H1 (cell line): ENCODE data around the gene UNC5B. TPM values are rescaled to one million over a fixed set of nuclear protein-coding genes. Genes with fewer than 3 reads are reported as not detected.

ENCODE experiments used
- CTCF ChIA-PET: fragments of 300-600 bp; sonication (Branson Sonifier 250); formaldehyde crosslinking; loops from one replicate; lab custom pipeline; 2021; ENCODE audit not compliant: partially characterized antibody; lab: Charles Lee
- POLR2A ChIA-PET: fragments of 300-600 bp; sonication (Branson Sonifier 250); formaldehyde crosslinking; loops from one replicate; lab custom pipeline; 2021; ENCODE audit warnings: inconsistent platforms; ENCODE audit not compliant: partially characterized antibody; lab: Charles Lee
- DNase-seq, 2 experiments: peaks; one replicate each; pipeline versions ENCODE4 v3.0.0 to v3.0.0-alpha.2; 2010 to 2022; ENCODE audit warnings: low spot score in 2 of 2, low read depth in 1 of 2, mixed read lengths in 1 of 2
- FAIRE-seq: peaks from 2 replicates; lab custom pipeline; 2011; peaks lifted over from hg19 to GRCh38; lab: Jason Lieb, UNC
- H2AFZ ChIP-seq: 2 replicates; pipeline ENCODE4 v1.8.1; 2012; ENCODE audit warnings: low read length, inconsistent platforms
- H2AK5ac ChIP-seq: 2 replicates; pipeline ENCODE4 v1.6.1; 2013; ENCODE audit warnings: low read depth, low read length
- H2BK120ac ChIP-seq: replicated peaks from 2 replicates; pipeline ENCODE3; 2013; ENCODE audit warnings: low read depth, low read length, inconsistent platforms
- H2BK12ac ChIP-seq: 2 replicates; pipeline ENCODE4 v1.6.1; 2013; ENCODE audit warnings: low read depth, low read length
- H2BK15ac ChIP-seq: 2 replicates; pipeline ENCODE4 v1.6.1; 2013; ENCODE audit warnings: low read length
- H2BK20ac ChIP-seq: 2 replicates; pipeline ENCODE4 v1.6.1; 2013; ENCODE audit warnings: low read length
- H2BK5ac ChIP-seq: 2 replicates; pipeline ENCODE4 v1.6.1; 2013; ENCODE audit warnings: low read depth, low read length
- H3K14ac ChIP-seq: 2 replicates; pipeline ENCODE4 v1.6.1; 2013; ENCODE audit warnings: inconsistent platforms; ENCODE audit not compliant: insufficient read length
- H3K18ac ChIP-seq: 2 replicates; pipeline ENCODE4 v1.6.1; 2013; ENCODE audit warnings: low read length; ENCODE audit errors: extremely low read depth
- H3K23ac ChIP-seq: 2 replicates; pipeline ENCODE4 v1.6.1; 2013; ENCODE audit warnings: inconsistent platforms; ENCODE audit not compliant: insufficient read length
- H3K23me2 ChIP-seq: 2 replicates; pipeline ENCODE4 v1.6.1; 2013; ENCODE audit warnings: low read depth, low read length
- H3K27ac ChIP-seq: 2 replicates; pipeline ENCODE4 v1.6.1; 2011; ENCODE audit warnings: low read depth, low read length, inconsistent platforms
- H3K27me3 ChIP-seq, 4 experiments: replicated peaks in 1 of 4; 1 replicate in 1 of 4; 2 replicates in 3 of 4; pipeline versions ENCODE4 v1.6.1 to v1.8.1; 2011 to 2013; ENCODE audit warnings: low read length in 3 of 4, mild to moderate bottlenecking in 3 of 4, inconsistent platforms in 2 of 4, mixed read lengths in 2 of 4, moderate library complexity in 1 of 4; ENCODE audit not compliant: control insufficient read depth in 3 of 4, insufficient read depth in 3 of 4; ENCODE audit errors: extremely low read depth in 1 of 4
- H3K36me3 ChIP-seq, 4 experiments: 2 replicates each; pipeline versions ENCODE4 v1.6.1 to v1.8.1; 2011 to 2013; ENCODE audit warnings: mild to moderate bottlenecking in 4 of 4, low read length in 3 of 4, moderate library complexity in 2 of 4, control low read depth in 1 of 4, inconsistent platforms in 1 of 4; ENCODE audit not compliant: insufficient read depth in 4 of 4, control insufficient read depth in 2 of 4
- H3K4ac ChIP-seq: replicated peaks from 2 replicates; pipeline ENCODE3; 2013; ENCODE audit warnings: low read length, low read depth, mixed read lengths, inconsistent platforms; ENCODE audit not compliant: insufficient read length
- H3K4me1 ChIP-seq, 4 experiments: replicated peaks in 1 of 4; 1 replicate in 1 of 4; 2 replicates in 3 of 4; pipeline versions ENCODE4 v1.6.1 to v1.8.1; 2011 to 2013; ENCODE audit warnings: low read length in 3 of 4, inconsistent platforms in 2 of 4, mixed read lengths in 1 of 4; ENCODE audit not compliant: insufficient read depth in 4 of 4, control insufficient read depth in 3 of 4
- H3K4me2 ChIP-seq, 2 experiments: 2 replicates each; pipeline versions ENCODE4 v1.6.1 to v1.8.1; 2011 to 2013; ENCODE audit warnings: low read depth in 2 of 2, low read length in 2 of 2, control low read depth in 1 of 2, inconsistent platforms in 1 of 2, mild to moderate bottlenecking in 1 of 2; ENCODE audit not compliant: insufficient read depth in 1 of 2
- H3K4me3 ChIP-seq, 4 experiments: fragments of 200-600, 300-600 bp in 1 of 4; sonication (generic), shearing (Covaris generic), sonication (Bioruptor Twin) in 1 of 4; 2 replicates each; pipeline versions ENCODE4 v1.5.1 to v1.8.1; 2011 to 2016; ENCODE audit warnings: low read length in 4 of 4, low read depth in 3 of 4, control low read depth in 2 of 4, inconsistent platforms in 2 of 4, mild to moderate bottlenecking in 2 of 4, mixed read lengths in 1 of 4, moderate library complexity in 1 of 4; ENCODE audit not compliant: insufficient read depth in 2 of 4; ENCODE audit errors: extremely low read depth in 1 of 4
- H3K56ac ChIP-seq: replicated peaks from 2 replicates; pipeline ENCODE3; 2013; ENCODE audit warnings: low read depth, mild to moderate bottlenecking, mixed read lengths, low read length, inconsistent platforms; ENCODE audit not compliant: insufficient read length
- H3K79me1 ChIP-seq: 2 replicates; pipeline ENCODE4 v1.6.1; 2013; ENCODE audit warnings: low read depth, low read length, control low read depth
- H3K79me2 ChIP-seq, 2 experiments: 2 replicates each; pipeline versions ENCODE4 v1.6.1 to v1.8.1; 2012 to 2013; ENCODE audit warnings: low read length in 2 of 2, mild to moderate bottlenecking in 2 of 2, inconsistent platforms in 1 of 2; ENCODE audit not compliant: insufficient read depth in 2 of 2, control insufficient read depth in 1 of 2
- H3K9ac ChIP-seq, 4 experiments: replicated peaks in 1 of 4; 1 replicate in 1 of 4; 2 replicates in 3 of 4; pipeline versions ENCODE4 v1.6.1 to v1.8.1; 2011 to 2013; ENCODE audit warnings: low read depth in 3 of 4, low read length in 3 of 4, control low read depth in 2 of 4, mild to moderate bottlenecking in 2 of 4, moderate library complexity in 2 of 4, inconsistent platforms in 1 of 4; ENCODE audit errors: extremely low read depth in 1 of 4
- H3K9me3 ChIP-seq, 2 experiments: 2 replicates each; pipeline versions ENCODE4 v1.6.1 to v1.8.1; 2012 to 2013; ENCODE audit warnings: mild to moderate bottlenecking in 2 of 2, moderate library complexity in 2 of 2, control low read depth in 1 of 2, inconsistent platforms in 1 of 2, low read depth in 1 of 2, low read length in 1 of 2, mixed read lengths in 1 of 2; ENCODE audit not compliant: insufficient read depth in 2 of 2
- H4K20me1 ChIP-seq, 2 experiments: replicated peaks in 1 of 2; 2 replicates each; pipeline versions ENCODE3 to v1.8.1; 2011 to 2013; ENCODE audit warnings: inconsistent platforms in 2 of 2, low read length in 2 of 2, mild to moderate bottlenecking in 1 of 2; ENCODE audit not compliant: insufficient read depth in 2 of 2, control insufficient read depth in 1 of 2
- H4K5ac ChIP-seq: 2 replicates; pipeline ENCODE4 v1.6.1; 2013; ENCODE audit warnings: low read length, low read depth, mixed read lengths, inconsistent platforms; ENCODE audit not compliant: insufficient read length
- H4K8ac ChIP-seq: 2 replicates; pipeline ENCODE4 v1.8.0; 2013; ENCODE audit warnings: mild to moderate bottlenecking, moderate library complexity, low read length, inconsistent platforms; ENCODE audit not compliant: insufficient read depth; ENCODE audit errors: extremely low read depth
- H4K91ac ChIP-seq: replicated peaks from 2 replicates; pipeline ENCODE3; 2013; ENCODE audit warnings: low read length, mixed read lengths, inconsistent platforms; ENCODE audit not compliant: insufficient read length
- ASH2L ChIP-seq: fragments of 200-600, 300-600 bp; sonication (generic); IDR thresholded peaks from one replicate; pipeline ENCODE4 v1.7.1; 2017; ENCODE audit warnings: low read length
- BRCA1 ChIP-seq: IDR thresholded peaks from 2 replicates; pipeline ENCODE4 v1.6.1; 2012; ENCODE audit warnings: low read depth, low read length, improper control_type of control experiment
- RBBP5 ChIP-seq: IDR thresholded peaks from 2 replicates; pipeline ENCODE4 v1.7.1; 2012; ENCODE audit warnings: low read depth, mild to moderate bottlenecking, inconsistent platforms, low read length, moderate library complexity, borderline replicate concordance
- SIRT6 ChIP-seq: IDR thresholded peaks from one replicate; pipeline ENCODE4 v1.7.1; 2012; ENCODE audit warnings: low read length, inconsistent platforms
- SIX5 ChIP-seq: IDR thresholded peaks from 2 replicates; pipeline ENCODE4 v1.6.1; 2011; ENCODE audit warnings: mild to moderate bottlenecking, low read depth, low read length
- WGBS, 2 experiments: shearing (Covaris generic) in 1 of 2; methylation state at CpG; one replicate each; pipeline versions ENCODE4 v1.1.6 to v1.1.7; 2013 to 2015; ENCODE audit warnings: low lambda C conversion rate in 2 of 2, mixed read lengths in 2 of 2, inconsistent platforms in 1 of 2, low coverage in 1 of 2, missing lambda C conversion rate in 1 of 2; ENCODE audit not compliant: insufficient replicate concordance in 2 of 2, insufficient coverage in 1 of 2, insufficient read length in 1 of 2; ENCODE audit errors: extremely low coverage in 1 of 2, missing lambda C conversion rate in 1 of 2; 5-methylcytosine and 5-hydroxymethylcytosine counted together
- polyA plus RNA-seq, 7 experiments: library from polyadenylated mRNA; depleted of rRNA in 3 of 7; stranded (reverse) in 5 of 7; unstranded in 2 of 7; fragments of >200 nt in 5 of 7; fragments of 200-250 nt in 2 of 7; gene quantifications; 1 replicate in 5 of 7; 2 replicates in 1 of 7; 4 replicates in 1 of 7; pipeline versions ENCODE4 v1.2.1 to v1.2.3, GENCODE V29; 2011 to 2013; ENCODE audit warnings: missing spikeins in 2 of 7, mixed read lengths in 2 of 7
- total RNA-seq: library from RNA; stranded (reverse); fragmentation: NEBNext Ultra II Directional; extraction: Animal tissue kit (Norgen Biotek cat#: 25700); gene quantifications from 2 replicates; pipeline ENCODE4 v1.2.1, GENCODE V29; 2021

Gene UNC5B
- total and polyA plus RNA-seq, 2 of the 8 experiments (the other 6 are each of a cell fraction or from before 2014, with no cell fraction given): 27.9 to 31.8 TPM

DNA sequence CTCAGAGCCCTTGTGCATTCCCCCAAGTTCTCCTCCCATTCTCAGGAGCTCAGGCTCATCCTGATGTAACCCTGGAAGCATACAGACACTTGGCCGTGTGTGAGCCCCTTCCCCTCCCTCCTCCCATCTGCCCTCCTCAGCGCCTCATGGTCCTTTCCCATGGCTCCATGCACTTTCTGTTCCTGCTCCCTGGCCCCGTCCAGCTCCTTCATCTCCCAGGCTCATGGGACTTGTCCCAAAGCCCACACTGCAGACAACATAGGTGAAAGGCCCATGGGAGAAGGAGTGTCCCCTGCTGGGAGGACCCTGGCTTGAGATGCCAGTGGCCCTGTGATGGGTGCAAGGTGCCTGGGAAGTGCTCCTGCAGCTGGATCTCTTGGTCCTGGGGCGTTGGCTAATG is 82.5 kb downstream of the UNC5B start:
- Histone ChIP-seq H3K27ac (no peak overlapping the region), H3K27me3 (no peaks in the 10 kb centered on the region), H3K79me1 (no peaks in the 10 kb centered on the region), H3K9me3 (no peaks in the 10 kb centered on the region), H3K4me3 (no peak overlapping the region), H3K4me1 (no peaks in the 10 kb centered on the region), H3K79me2 (no peaks in the 10 kb centered on the region), H3K14ac (no peak overlapping the region), H2BK120ac (no peak overlapping the region), H4K5ac (no peak overlapping the region), H2AFZ (no peak overlapping the region), H3K9ac (no peak overlapping the region), H3K4me2 (no peak overlapping the region), H2AK5ac (no peak overlapping the region), H3K23me2 (peaks cover under 1% of the 10 kb centered on the region; the same call in 1 of the 2 replicates), H3K18ac (no peak overlapping the region), H3K4ac (no peak overlapping the region), H2BK5ac (no peak overlapping the region), H3K23ac (no peak overlapping the region), H3K36me3 (peaks cover 10 to 54% (median 36%) of the 10 kb centered on the region in 4 experiments; a peak in 7 of 8 replicates), H3K56ac (no peak overlapping the region), H4K20me1 (peaks cover 3 to 4% of the 10 kb centered on the region in 2 experiments), H4K91ac (no peak overlapping the region), H2BK20ac (no peak overlapping the region), H2BK12ac (no peak overlapping the region), H2BK15ac (no peak overlapping the region), H4K8ac (no peak overlapping the region)
- ChIA-PET CTCF (interaction anchor here (1.0 to 5.3 kb wide), 5 partner anchors 8 to 24 kb away, joined by 3 to 35 read pairs (median 5); no protein-coding TSS in a partner anchor), POLR2A (no interaction called here)
- DNase-seq (no peak), FAIRE-seq (no peak)
- 74% methylated on average over 3 of the region's 4 CpGs; no CpG with 5 or more reads in 1 of the 2 experiments for WGBS, 2 experiments
- no peak for TF ChIP-seq RBBP5
- no peak for TF ChIP-seq BRCA1
- no peak for TF ChIP-seq SIX5
- no peak for TF ChIP-seq SIRT6
- TF ChIP-seq ASH2L: no peak
